GM21528 (cell line): ENCODE measurements around the gene MOB2.

Source experiments
- ATAC-seq: cut with Tn5 transposase; IDR thresholded peaks from one replicate; pipeline ENCODE4 v1.9.1; 2021; ENCODE audit warnings: mild to moderate bottlenecking, moderate library complexity; ENCODE audit not compliant: unreplicated experiment, low FRiP score

The MOB2 gene

DNA sequence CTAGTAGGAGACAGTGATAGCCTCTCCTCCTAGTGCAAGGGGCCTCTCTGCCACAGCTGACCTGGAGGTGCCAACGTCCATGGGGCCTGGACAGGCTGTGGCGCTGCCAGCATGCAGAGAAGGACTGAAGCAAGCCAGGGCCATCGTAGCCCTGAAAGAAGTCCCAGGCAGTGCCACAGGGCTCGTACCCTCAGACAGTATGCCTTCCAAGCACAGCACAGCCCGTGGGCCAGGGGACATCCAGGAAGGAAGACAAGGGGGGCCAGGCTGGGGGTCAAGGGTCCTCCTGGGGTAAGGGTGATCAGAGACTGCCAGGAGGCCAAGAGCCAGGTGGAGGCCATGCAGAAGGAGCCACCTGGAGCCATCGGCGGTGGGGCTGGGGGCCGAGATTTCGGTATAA lies 20.4 kb upstream of the MOB2 start:
- no peak for ATAC-seq

GRCh38 chr11:1505480-1505879 lies 18.9 kb upstream of the MOB2 start:
- ATAC-seq = no peak

DNA sequence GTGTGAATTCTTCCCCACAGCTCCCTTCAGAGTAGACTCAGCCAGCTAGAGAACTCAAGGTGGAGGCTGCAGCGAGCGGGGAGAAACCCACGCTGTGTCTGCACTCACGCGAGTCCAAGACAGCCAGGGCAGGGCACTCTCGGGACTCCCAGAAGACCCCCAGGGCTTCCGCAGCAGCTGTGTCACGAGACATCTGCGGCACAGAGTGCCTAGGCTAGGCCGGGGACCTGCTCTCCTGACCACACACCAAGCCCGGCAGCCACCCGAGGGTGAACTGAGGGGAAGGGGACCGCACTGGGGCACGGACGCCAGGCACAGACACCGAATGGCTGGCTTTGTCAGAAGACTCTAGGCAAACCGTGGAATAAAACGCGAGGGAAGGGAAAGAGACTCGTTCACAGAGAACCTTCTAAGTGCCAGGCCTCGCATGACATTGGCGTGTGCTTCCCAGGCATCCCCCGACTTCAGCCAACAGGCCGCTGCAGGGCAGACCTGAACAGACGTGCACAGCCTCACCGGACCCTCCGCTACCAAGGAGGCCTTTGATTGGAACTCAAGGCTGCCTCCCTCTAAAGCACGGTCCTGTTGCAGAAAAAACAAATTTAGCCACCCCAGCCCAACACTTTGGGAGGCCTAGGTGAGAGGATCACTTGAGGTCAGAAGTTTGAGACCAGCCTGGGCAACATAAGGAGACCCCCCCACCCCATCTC lies 18.2 kb upstream of the MOB2 start:
- no peak for ATAC-seq

GRCh38 chr11:1504138-1504537 lies 17.6 kb upstream of the MOB2 start:
- ATAC-seq = no peak

DNA sequence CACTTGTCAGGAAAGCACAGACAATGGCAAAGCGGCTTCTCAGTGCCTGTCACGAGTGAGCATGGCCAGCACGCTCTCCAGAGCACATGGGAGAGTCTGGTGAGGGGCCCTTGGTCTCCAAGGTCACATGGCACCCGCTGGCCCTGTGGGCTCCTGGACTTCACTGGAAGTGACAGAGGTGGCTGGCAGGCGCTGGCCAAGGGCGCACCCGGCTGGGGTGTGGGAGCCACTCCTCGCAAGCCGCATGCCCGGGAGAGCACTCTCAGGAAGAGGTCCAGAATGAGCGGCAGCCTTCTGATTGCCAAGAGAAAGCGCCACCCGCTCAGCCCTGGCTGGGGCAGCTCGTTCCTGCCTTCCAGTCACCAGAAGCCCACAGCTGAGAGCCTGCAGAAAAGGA lies 17.1 kb upstream of the MOB2 start:
- no peak for ATAC-seq

- ATAC-seq = no peak
These were observed 16.6 kb upstream of the MOB2 start for GRCh38 chr11:1502954-1503707.

DNA sequence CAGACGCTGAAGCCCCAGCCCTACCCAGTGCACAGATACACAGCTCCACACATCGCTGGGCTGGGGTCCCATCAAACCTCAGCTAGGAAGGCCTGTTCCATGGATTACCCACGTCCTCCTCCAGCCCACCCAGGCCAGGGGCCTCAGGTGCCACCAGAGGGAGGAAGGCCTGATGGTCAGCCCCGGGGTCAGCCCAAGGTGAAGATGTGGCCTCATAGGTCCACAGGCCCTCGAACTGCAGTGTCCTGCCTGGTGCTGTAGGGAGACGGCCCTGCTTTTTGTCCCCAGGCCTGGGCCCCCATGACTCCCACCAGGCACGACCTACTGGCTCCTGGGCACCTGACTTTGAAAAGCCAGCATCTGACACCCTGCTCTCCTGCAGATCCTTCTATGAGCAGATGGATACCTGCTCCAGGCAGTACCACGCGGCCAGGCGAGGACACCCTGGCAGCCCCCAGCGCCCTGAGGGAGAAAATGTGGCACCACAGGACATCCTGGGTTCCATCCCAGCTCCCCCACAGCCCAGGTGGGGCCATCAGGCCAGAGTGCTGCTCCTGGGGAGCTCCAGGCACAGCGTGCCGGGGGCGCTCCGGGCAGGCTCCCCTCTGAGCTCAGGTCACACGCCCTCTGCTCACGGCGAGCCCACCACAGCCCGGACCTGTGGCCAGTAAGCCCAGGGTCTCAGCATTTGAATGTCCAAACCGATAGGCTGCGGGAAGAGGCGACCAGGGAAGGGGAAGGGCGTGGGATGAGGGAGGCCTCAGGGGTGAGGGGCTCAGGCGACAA lies 15.8 kb upstream of the MOB2 start:
- ATAC-seq = no peak

DNA sequence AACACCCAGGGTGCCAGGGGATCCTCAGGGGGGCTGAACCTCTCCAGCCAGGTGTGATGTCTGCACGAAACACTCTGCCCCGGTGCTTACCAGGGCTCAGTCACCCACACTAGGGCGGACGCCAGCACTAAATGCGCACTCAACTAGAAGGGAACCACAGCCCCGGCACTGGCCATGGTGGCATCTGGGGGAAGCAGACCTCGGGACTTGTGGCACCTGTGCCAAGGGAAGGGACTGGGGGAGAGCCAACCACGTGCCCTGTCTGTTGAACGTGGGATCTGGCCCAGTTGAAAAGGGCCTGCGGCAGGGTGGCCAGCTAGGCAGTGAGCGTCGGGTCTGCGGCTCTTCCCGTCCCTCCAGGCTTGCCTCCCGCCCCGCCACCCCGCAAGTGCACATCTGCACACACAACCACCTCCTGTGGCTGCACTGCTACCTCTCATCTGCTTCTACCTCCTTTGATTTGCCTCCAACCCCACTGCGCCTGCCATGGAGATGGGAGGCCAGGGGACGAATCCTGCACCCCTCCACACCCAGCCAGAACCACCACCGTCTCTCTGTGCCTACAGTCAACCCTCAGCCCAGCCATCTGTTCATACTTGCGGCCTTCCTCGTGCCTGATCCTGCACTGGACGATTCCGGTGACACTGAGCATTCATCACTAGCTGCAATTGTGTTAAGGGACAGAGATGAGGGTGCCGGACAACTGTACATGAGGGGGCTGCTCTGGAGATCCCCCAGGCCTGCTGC lies 15.0 kb upstream of the MOB2 start:
- no peak for ATAC-seq

- no peak for ATAC-seq
These were observed 14.2 kb upstream of the MOB2 start for GRCh38 chr11:1500466-1501420.

DNA sequence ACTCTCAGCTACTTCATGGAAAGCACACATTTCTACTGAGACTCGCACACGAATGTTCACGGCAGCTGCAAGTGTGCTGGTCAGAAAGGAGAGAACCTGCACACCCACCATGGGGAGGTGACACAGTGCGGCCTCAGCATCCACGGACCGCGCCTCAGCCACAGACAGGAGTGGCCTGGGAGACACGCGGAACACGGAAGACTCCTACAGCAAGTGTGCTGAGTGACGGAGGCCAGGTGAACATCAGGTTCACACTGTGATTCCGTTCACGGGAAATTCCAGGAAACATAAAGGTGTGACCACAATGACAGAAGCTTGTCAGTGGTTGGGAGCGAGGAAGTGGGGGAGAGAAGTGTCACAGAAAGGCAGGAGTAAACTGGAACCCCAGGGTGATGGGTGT lies 13.3 kb upstream of the MOB2 start:
- no peak for ATAC-seq

- ATAC-seq = no peak
These were observed 12.8 kb upstream of the MOB2 start for GRCh38 chr11:1499261-1499890.

DNA sequence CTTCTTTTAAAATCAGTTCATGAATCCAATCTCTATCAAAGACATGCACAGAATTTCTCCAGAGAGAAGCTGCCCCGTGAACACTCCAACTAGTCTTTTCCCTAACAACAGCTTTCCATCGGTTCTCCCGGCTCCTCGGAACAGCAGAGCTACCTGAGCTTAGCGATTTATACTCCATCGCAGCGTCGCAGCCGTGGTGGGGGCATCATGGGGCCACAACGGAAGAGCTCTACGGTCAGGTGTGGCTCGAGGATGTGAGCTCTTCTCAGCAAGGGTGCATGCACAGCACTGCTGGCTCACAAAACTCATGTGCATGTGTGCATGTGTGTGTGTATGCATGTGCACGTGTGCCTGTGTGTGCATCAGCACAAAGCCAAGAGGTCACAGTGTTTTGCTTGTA lies 11.7 kb upstream of the MOB2 start:
- no peak for ATAC-seq

DNA sequence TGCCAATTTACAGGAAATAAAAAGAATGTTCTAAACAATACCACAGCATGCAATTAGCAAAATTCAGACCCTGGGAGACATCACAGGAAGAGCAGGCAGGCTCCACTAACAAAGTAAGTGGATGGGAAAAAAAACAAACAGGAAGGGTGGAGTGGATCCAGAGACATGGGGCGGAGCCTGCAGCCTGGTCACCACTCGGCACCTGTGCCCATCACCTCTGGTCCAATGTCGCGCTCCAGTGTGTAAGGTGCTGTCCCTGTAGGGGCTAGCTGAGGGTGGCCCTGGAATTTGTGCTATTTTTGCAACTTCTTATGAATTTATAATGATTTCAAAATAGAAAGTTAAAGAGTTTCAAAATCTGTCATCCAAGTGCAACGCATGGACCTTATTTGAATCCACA lies 11.0 kb upstream of the MOB2 start:
- ATAC-seq = no peak

- ATAC-seq = no peak
These were observed 10.1 kb upstream of the MOB2 start for GRCh38 chr11:1496761-1497095.

- ATAC-seq = no peak
These were observed 9.6 kb upstream of the MOB2 start for GRCh38 chr11:1496091-1496760.

GRCh38 chr11:1494650-1495049 lies 8.1 kb upstream of the MOB2 start:
- no peak for ATAC-seq

- no peak for ATAC-seq
These were observed 7.2 kb upstream of the MOB2 start for GRCh38 chr11:1493650-1494244.

DNA sequence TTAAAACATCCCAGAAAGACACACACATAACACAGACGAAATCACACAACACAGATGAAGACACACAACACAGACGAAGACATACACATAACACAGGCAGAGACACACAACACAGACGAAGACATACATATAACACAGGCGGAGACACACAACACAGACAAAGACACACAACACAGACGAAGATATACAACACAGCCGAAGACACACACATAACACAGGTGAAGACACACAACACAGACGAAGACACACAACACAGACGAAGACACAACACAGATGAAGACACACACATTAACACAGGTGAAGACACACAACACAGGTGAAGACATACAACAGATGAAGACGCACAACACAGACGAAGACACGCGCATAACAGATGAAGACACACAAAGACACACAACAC lies 4.8 kb upstream of the MOB2 start:
- no peak for ATAC-seq
